ENCODE data around the gene CD19. TPM values are rescaled to one million over a fixed set of nuclear protein-coding genes. Genes with fewer than 3 reads are reported as not detected.
A peak's percentile ranks its signal among the peaks of the same experiment; 100 is the strongest.

CD19 gene
- total and polyA plus RNA-seq, 12 donors = 0.26 to 1.8 (median 0.46) TPM; not detected in 2

- DNase-seq = peak in 1 of 7 donors; percentile 17
- Histone ChIP-seq H3K9me3 (replicated peaks in 1 of 3) (peaks cover 0 to 6% (median 0%) of the 10 kb centered on the region in 3 donors), H3K27me3 (no peaks in the 10 kb centered on the region), H3K4me3 (no peak overlapping the region), H3K36me3 (replicated peaks in 1 of 2) (peaks cover 0 to 62% of the 10 kb centered on the region in 2 donors), H3K4me1 (replicated peaks in 1 of 2) (no peaks in the 10 kb centered on the region), H3K27ac (no peak overlapping the region)
- 87 to 100% (median 95%) methylated on average over 3 to 10 of the region's 10 CpGs for WGBS, 4 donors
- TF ChIP-seq POLR2A (IDR thresholded peaks at IDR 0.05) (no peak), CTCF (IDR thresholded peaks at IDR 0.05) (no peak)
- intact Hi-C loops (cut with DNase I) = no loop called here
Measured at GRCh38 chr16:28982418-28982817, 50.6 kb downstream of the CD19 start.

DNA sequence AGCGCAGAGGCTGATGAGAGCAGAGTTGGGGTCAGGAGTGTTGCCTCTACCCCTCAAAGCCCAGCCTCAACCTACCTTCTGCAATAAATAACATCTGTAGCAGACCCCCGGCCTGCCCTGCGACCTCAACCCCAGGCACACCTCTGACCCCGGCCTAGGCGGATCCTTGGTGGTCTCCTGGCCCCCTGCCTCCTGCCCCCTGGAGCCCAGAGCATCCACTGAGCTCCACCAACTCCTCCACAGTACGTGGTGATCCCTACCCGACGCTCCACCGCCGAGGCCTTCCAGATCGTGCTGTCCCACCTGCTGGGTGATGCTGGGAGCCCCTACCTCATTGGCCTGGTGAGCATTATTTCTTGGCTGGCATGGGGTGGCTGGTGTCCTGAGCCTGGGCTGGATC is 51.2 kb downstream of the CD19 start:
- 90 to 96% (median 93%) methylated on average over 7 to 11 of the region's 11 CpGs for WGBS, 4 donors
- Histone ChIP-seq H3K4me1 (replicated peaks in 1 of 2) (no peaks in the 10 kb centered on the region), H3K9me3 (replicated peaks in 1 of 3) (peaks cover 0 to 6% (median 0%) of the 10 kb centered on the region in 3 donors), H3K27me3 (no peaks in the 10 kb centered on the region), H3K4me3 (no peak overlapping the region), H3K27ac (no peak overlapping the region), H3K36me3 (replicated peaks in 1 of 2) (peaks cover 0 to 62% of the 10 kb centered on the region in 2 donors)
- intact Hi-C loops (cut with DNase I) = no loop called here
- DNase-seq = no peak
- no peak for TF ChIP-seq CTCF (IDR thresholded peaks at IDR 0.05)
- TF ChIP-seq POLR2A (IDR thresholded peaks at IDR 0.05) = no peak

GRCh38 chr16:28983644-28984043 is 51.9 kb downstream of the CD19 start:
- H3K4me1 ChIP-seq (replicated peaks in 1 of 2) = no peaks in the 10 kb centered on the region
- TF ChIP-seq POLR2A (IDR thresholded peaks at IDR 0.05) (no peak), CTCF (IDR thresholded peaks at IDR 0.05) (no peak)
- peaks cover 0 to 6% (median 0%) of the 10 kb centered on the region in 3 donors for H3K9me3 ChIP-seq (replicated peaks in 1 of 3)
- H3K36me3 ChIP-seq (replicated peaks in 1 of 2) = peaks cover 0 to 58% of the 10 kb centered on the region in 2 donors
- H3K27me3 ChIP-seq = no peaks in the 10 kb centered on the region
- WGBS, 4 donors = 93 to 98% (median 95%) methylated on average over 10 to 18 of the region's 18 CpGs
- H3K27ac ChIP-seq = no peak overlapping the region
- DNase-seq = no peak
- H3K4me3 ChIP-seq = no peak overlapping the region
- intact Hi-C loops (cut with DNase I) = no loop called here

DNA sequence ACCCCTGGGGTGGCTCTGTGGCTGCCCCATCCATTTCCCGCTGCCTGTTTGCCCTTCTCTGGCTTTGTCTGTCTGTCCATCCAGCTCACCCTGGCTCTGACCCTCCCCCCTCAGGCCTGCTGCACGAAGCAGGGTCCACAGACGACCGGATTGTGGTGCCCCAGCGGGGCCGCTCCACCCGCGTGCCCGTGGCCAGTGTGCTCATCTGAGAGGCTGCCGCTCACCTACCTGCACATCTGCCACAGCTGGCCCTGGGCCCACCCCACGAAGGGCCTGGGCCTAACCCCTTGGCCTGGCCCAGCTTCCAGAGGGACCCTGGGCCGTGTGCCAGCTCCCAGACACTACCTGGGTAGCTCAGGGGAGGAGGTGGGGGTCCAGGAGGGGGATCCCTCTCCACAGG is 52.3 kb downstream of the CD19 start:
- TF ChIP-seq POLR2A (IDR thresholded peaks at IDR 0.05) = no peak
- TF ChIP-seq CTCF (IDR thresholded peaks at IDR 0.05) = no peak
- intact Hi-C loops (cut with DNase I) = no loop called here
- DNase-seq = no peak
- no peak overlapping the region for H3K4me3 ChIP-seq
- peaks cover 0 to 6% (median 0%) of the 10 kb centered on the region in 3 donors for H3K9me3 ChIP-seq (replicated peaks in 1 of 3)
- WGBS, 4 donors = 70 to 85% (median 84%) methylated on average over 2 to 12 of the region's 12 CpGs
- H3K27me3 ChIP-seq = no peaks in the 10 kb centered on the region
- no peaks in the 10 kb centered on the region for H3K4me1 ChIP-seq (replicated peaks in 1 of 2)
- H3K36me3 ChIP-seq (replicated peaks in 1 of 2) = peaks cover 0 to 55% of the 10 kb centered on the region in 2 donors
- no peak overlapping the region for H3K27ac ChIP-seq

Data from adrenal gland (tissue), 12 donors.